HK-2 (cell line): Measurements from ENCODE around the gene OPTC.
A peak's percentile ranks its signal among the peaks of the same experiment; 100 is the strongest.
"Not testable (repeated sequence)": the region's sequence is repeated elsewhere in the genome, so short reads cannot be mapped to it uniquely, and the experiment has no call there.

Source experiments
- DNase-seq: peaks from one replicate; pipeline ENCODE4 v3.0.0-alpha.2; 2018; ENCODE audit not compliant: unreplicated experiment

The OPTC gene, protein sequence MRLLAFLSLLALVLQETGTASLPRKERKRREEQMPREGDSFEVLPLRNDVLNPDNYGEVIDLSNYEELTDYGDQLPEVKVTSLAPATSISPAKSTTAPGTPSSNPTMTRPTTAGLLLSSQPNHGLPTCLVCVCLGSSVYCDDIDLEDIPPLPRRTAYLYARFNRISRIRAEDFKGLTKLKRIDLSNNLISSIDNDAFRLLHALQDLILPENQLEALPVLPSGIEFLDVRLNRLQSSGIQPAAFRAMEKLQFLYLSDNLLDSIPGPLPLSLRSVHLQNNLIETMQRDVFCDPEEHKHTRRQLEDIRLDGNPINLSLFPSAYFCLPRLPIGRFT

DNA sequence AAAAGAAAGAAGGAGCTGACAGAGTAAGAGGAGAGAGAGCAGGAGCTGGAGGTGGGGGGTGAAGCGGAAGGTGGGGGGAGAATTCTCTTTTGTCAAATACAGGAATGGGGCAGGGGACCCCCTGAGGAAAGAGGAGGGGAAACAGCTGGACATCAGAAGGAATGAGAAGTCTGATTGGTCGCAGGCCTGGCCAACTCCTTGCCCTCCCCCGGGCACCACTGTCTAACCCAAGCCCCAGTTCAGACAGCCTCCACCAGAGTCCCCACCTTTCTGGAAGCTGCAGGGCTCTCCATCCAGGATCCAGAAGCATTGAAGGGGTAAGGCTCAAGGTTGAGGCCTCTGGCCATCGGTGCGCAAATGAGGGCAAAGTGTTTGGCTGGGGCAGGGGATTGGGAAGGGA is at the start of gene OPTC:
OPTC (plus strand) TSS at position 253 of the 400 bp plus-strand sequence. CDS start 1,853 bp downstream, outside the sequence.
- no peak for DNase-seq

DNA sequence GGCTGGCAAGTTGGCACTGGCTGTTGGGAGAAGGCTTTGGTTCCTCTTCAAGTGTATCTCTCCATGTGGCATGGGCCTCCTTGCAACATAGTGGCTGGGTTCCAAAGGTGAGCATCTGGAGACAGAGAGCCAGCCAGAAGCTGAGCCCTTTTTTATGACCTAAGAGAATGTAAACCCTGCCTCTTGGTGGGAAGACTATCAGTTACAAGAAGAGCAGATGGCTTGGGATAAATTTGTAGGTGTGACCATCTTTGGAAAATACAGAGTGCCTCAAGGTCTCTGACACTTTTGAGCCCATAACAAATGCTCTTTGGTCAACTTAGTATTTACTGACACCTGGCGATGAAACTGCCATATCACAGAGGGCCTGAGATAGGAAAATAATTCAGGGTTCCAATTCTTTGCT is 49.8 kb upstream of the OPTC start:
- no peak for DNase-seq

DNA sequence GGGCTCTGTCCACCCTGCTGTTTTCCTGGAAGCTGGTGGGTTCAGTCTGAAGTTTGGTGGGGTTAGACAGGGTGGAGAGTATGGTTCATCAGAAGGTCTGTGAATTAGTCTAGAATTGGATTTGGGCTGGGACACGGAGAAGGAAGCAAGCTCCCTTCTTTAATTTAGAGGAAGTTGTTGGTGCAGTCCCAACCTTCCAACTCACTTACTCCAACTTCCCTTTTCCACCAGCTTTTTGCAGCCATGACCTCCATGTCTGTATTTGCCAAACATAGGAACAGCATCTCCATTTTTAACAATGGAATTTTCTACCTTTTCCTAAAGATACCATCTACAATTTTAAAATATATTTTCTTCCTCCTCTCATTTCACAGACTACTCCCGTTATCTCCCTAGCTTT is 46.8 kb upstream of the OPTC start:
- no peak for DNase-seq

DNA sequence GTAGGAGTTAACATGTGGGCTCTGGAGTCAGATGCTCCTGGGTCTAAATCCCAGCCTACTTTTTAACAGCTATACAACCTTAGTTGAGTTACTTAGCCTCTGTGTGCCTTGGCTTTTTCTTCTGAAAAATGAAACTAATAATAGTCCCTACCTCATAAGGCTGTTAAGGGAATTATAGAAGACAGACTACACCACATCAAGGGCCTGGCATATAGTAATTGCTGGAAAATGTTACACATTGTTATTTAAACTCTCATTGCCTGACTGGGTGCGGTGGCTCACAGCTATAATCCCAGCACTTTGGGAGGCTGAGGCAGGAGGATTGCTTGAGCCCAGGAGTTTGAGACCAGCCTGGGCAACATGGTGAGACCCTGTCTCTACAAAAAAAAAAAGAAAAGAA is 46.4 kb upstream of the OPTC start:
- DNase-seq: not testable (repeated sequence)

DNA sequence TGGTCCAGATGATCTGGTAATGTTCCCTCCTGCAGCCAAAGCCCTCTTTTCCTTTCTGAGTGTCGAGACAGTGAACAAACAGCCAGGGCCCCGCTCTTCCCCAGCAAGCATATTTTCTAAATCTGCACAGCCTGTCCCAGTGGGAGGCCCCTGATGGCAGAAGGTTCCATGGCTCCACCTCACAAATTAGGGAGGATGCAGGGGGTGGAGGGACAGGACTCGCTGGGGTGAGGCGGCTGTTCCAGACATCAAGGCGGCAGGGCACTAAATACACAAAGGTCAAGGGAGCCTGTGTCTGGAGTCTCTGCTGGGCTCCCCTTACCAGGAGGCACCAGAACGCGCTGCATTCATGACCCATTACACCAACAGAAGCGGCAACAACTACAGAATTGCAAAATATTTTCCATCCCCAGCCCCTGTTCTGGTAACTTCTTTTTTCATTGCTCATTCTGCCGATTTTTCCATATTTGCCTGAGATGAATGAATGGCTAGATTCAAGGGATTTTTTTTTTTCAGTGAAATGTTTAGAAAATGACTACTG is 45.4 kb upstream of the OPTC start:
- DNase-seq: no peak

DNA sequence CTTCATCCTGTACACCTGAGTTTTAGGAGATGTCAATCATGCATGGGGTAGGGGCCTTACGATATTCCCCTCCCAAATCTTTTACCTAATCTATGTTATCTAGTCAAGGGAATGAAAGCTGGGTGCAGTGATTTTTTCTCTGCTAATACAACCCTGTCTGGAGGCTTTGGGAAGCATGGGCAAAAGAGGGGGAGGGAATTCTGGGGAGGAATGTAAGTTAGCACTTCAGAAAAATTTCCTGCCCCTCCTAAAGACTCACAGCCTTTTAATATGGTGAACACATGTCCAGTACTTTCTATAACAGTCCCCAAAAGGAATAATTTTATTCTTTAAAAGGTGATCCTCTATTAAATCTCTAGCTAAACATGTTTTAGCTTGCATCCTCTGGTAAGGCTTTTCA is 44.0 kb upstream of the OPTC start:
- DNase-seq: no peak

DNA sequence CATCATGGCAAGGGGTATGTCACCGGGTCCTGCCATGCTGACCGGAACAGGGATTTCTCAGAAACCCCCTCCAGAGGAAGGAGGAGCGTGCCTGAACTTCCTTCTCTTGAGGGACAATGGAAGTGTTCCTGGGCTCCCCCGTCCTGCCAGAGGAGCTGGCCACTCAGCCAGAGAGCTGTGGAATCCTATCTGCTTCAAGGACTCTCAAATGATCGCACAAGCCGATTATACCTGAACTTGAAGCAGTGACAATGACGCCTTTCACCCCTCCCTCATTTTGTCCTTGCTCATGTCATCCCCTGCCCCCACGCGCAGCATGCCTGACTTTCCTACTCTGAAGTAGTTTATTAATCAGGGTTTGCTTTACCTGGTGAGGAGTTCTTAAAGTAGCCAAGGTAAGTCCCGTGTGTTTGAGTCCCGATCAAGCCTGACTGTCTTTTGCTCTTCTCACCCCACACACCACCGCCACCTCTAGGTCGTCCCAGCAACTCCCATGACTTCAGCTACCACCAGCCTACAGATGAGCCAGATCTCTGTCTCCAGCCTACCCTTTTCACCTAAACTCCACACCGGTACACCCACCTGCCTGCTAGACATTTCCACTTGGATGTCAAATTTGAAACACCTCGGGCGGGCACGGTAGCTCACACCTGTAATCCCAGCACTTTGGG is 43.3 kb upstream of the OPTC start:
- DNase-seq: no peak

DNA sequence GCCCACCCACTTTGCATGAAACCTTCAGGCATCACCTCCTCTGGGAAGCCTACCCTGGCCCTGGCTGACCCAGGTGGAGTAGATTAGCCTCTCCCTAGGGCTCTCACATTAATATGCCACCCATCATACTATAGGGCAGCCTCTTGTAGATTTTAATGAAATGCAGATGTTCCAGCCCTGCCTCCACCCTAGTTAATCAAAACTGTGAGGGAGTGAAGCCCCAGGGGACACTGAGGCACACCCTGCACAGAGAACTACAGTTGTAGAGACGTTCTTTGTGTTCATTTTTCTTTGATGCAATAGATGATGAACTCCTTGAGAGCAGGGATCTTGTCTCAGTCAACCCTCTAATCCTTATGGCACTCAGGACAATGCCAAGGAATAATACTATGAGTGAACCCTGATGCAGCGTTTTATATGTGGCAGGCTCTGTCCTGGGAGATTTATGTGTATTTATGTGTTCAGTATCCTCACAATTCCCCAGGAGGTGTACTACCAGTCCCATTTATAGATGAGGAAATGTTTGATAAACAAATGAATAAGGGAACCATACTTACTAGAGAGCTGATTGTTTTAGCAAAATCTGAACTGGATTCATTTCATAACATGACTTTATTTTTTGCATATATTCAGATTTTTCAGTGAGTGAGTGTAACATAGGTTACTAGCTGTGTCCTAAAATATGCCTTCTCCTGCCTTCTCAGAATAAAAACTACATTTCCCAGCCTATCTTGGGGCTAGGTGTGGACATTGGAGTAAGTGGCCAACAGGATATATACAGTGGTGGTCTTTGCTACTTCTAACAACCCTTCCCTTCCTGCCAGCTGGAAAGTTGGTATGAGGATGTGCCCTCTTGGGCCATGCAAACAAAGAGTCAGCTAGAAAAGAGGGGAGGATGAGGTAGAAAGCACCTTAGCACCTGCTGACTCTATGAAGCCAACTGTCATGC is 41.8 kb upstream of the OPTC start:
- DNase-seq: no peak

DNA sequence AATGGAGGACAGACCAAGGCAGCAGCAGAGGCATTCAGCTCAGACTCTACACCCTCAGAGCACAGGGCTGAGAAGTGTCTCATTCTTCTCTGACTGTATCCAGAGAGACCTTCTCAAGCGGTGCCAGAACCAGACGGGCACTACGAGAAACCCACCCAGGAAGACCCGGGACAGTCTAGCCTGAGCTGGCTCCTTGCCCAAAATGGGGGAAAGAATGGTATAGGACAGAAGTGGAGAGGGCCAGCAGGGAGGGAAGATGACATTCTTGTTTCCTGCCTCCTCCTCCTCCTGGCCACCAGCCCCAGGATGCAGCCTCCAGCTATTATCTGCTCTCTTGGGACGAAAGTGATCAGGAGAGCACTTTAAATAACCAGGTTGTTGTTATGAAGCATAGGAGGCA is 40.9 kb upstream of the OPTC start:
- no peak for DNase-seq

DNA sequence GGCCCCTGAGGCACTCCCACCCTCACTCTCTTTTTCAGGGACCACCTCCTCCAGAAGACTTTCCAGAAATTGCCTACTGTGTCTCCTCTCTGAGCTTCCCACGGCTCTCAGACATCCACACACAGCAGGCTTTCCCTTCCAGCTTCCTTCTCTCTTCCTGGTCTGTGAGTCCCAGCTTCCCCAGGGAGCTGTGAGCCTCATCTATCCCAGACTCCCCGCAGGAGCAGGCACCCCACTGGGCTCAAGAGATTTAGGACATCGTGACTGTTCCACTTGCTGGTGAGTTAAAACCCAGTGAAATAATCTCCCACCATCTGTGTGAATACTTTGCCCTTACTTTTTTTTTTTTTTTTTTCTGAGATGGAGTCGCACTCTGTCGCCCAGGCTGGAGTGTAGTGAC is 40.3 kb upstream of the OPTC start:
- DNase-seq: no peak

DNA sequence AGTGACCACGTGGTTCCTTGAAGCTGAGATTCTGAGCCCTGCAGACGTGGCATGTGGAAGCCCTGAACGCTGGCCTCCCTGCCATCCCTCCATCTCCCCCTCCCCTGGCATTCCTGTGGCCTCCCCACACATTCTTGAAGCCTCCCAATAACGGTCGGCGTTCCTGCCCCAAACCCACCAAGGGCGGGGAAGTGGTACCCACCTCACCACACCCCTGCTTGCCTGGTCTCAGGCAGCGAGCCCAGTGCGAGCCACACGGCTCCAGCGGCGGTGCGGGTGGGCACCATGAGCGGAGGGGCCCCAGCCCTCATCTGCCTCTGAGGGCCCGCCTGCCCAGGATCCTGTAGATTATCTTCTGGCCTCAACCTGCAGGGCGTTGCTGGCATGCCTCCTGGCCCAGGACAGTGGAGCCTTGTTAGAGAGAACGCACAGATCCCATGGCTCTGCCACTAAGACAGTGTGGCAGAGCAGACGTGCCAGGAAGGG is 38.9 kb upstream of the OPTC start:
- DNase-seq: peak; percentile 67

DNA sequence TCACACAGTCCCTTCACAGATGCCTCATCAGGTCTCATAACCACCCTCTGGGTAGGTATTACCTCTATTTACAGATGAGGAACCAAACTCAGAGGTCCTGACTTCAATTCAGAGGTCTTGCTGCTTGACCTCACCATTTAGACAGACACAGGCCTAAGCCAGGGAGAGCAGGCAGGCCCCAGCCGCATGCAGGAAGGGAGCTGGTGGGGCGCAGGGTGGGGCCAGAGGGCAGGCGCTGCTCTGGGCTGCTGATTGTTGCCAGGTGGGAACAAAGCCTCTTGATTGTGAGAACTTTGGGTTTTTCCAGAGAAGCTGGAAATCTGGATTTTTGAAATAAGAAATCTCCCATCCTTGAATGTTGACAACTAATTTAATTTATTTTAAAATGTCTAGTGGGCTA is 38.2 kb upstream of the OPTC start:
- no peak for DNase-seq

DNA sequence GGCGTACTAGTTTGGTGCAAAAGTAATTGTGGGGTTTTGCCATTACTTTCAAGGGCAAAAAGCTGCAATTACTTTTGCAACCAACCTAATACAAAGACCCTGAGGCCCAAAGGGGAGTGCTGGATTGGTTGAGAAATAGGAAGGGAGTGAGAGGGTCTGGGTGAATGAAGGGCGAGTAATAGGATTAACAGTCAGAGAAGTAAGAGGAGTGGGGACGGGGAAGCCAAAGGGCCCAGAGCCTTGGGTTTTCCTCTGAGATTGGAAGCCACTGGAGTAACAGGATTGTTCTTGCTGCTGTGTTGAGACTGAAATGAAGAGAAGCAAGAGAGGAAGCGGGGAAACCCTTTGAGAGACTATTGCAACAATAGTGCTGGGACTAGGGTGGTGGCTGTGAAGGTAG is 37.4 kb upstream of the OPTC start:
- DNase-seq: no peak

DNA sequence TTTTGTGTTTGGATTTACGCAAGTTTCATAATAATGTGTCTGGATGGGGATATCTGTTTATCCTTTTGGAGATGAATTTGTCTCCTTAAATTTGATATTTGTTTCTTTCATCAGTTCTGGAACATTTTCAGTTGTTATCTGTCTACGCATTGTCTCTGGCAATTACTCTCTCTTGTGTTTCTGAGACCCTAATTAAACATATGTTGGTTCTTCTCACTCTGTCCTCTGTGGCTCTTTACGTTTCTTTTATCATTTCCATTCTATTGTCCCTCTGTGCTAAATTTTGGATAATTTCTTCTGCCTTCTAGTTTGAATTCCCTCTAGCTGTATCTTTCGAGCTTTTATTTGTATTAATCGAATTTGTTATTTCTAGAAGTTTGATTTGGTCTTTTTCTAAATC is 35.9 kb upstream of the OPTC start:
- DNase-seq: no peak

DNA sequence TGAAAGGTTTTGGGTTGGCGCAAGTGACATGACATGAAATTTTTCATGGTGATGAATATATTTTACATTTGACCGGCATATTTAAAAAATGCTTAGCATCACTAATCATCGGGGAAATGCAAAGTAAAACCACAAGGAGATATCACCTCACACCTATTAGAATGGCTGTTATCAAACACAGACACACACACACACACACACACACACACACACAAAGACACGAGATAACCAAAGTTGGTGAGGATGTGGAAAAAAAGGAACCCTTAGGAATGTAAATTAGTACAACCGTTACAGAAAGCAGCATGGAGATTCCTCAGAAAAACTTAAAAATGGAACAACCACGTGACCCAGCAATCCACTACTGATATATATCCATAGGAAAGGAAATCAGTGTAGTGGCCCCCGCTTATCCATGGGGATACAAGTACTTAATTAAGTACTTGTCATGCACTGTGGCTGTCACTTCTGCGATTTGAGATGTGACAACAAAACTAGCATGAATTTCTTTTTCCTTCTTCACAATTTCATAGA is 34.2 kb upstream of the OPTC start:
- no peak for DNase-seq

DNA sequence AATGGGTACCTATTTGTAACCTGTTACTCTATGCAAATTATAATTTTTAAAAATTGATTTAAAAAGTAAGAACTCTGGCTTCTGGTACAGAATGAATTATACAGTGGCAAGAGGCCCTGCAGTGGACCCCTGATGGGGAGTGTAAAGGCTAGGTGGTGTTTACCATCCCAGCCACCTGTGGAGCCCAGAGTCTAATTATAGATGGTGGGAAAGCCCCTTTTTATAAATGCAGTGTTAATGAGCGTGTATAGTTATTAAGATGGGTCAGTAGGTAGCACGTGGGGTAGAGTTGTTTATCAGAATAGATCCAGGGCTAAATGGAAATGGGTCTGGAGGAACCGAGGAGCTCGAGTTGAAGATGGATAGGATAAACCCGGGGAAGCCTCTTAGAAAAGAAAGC is 32.2 kb upstream of the OPTC start:
- DNase-seq: no peak

DNA sequence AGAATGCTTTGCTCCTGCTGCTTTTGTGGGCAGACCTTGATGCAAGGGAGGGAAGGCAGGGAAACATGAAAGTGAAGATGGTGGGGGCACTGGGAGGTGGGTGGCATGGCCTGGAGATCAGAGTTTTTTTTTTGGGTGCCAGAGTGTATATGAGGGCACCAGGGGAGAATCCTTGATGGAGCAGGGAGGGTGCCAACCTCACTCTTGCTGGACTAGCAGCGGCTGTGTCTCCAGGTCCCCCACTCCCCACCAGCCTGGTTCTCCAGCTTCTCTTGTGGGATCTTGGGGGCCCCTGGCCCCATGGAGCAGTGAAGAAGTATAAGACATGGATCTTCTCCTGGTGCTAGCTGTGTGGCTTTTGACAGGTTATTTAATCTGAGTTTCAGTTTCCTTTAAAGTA is 31.8 kb upstream of the OPTC start:
- DNase-seq: no peak

DNA sequence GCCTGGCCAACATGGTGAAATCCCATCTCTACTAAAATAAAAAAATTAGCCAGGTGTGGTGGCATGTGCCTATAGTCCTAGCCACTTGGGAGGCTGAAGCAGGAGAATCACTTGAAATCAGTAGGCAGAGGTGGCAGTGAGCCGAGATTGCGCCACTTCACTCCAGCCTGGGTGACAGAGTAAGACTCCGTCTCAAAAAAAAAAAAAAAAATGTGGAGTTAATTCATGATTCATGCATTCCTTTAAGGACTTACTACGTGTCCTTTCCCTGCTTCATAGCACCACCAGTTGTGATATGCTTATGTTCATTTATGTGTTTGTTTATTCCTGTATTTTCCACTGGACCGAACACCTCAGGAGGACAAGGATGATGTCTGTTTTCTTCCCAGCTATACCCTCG is 31.1 kb upstream of the OPTC start:
- DNase-seq: no peak

DNA sequence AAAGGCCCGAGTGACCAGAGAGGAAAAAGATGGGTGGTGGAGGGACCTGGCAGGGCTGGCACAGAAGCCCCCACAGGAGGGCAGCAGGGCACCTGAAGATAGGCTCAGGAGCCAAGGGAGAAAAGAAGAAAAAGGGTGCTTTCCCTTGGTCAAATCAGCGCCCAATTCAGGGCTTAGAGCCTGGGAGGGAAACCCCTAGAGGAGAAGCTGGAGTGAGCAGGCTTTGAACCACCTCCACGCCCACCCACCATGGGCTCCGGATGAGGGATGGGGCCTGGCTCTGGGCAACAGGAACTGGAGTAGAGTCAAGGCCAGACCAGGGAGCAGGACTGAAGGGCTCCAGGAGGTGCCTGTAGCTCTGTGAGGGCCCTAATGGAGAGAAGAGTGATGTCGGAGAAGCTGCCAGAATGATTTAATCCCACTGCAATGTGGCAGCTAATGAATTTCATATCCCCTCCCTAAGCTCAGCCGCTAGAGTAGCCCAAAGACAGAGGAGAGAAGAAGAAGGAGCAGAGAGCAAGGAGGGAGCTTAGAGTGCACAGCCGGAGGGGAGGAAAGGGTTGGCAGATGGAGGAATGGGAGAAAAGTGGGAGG is 30.4 kb upstream of the OPTC start:
- DNase-seq: no peak

DNA sequence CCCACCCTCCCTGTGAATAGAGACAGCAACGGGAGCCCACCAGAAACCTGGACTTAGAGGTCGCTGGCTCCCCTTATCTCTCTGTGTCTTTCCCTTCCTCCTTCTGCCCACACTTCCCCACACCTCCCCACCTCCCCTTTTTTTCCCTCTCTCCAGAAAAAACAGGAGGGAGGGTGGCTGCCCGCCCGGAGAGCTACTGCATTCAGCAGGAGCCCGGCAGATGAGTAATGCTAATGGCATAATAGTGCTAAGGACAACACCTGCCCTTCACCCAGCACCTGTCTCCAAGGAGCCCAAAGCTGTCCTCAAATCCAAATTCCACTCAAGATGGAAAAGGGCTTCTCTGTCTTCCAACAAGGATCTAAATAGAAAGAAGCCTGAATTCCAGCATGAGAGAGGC is 29.7 kb upstream of the OPTC start:
- no peak for DNase-seq

DNA sequence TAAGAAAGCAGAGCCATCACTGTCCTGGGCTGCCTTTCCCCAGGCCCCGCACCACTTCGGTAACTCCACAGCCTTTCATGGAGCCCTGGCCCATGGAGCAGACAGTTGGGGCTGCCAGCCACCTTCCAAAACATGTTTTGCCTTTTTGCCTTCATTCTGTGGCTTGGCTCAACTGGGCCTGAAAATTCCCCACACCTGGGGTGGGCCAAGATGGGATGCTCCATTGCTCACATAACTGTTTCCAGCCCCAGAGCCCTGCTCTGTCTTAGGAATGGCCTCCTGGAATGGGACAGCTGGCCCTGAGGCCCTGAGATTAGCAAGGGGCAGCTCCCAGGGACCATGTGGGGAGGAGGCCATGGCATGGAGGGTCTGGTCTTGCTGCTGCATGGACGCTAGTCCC is 29.2 kb upstream of the OPTC start:
- DNase-seq: no peak
